ENCODE results near the gene NR1H2. TPM values are rescaled to one million over a fixed set of nuclear protein-coding genes. Genes with fewer than 3 reads are reported as not detected.

The NR1H2 gene
- total and polyA plus RNA-seq, 2 experiments from 2014 or later: 41.4 to 55.9 TPM

DNA sequence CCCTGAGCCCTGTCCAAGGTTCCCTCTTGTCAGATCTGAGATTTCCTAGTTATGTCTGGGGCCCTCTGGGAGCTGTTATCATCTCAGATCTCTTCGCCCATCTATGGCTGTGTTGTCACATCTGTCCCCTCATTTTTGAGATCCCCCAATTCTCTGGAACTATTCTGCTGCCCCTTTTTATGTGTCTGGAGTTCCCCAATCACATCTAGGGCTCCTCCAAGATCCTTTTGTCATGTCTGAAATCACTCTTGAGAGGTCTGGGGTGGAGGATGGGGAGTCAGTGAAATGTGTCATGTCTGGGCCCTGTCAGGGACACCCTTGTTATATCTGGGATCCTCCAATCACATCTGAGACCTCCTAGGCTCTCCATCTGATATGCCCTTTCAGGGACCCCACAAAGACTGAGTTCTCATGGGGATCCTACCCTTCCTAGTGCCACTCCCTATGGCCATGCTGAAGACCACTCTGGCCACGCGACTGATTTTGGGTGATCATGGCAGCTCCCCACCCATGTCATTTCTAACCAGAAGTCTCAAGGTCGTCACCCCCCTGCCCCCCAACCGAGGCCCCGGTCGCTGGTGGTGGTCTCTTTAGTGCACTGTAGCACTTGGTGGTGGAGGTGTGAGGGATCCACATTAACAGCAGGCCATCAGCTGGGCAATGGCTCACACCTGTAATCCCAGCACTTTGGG is 52.7 kb downstream of the NR1H2 start:
- TF ChIP-seq EZH2phosphoT487 (IDR thresholded peaks at IDR 0.05; ENCODE audit: low read depth, severe bottlenecking, unreplicated experiment) (no peak), EZH2 (IDR thresholded peaks at IDR 0.05; ENCODE audit: borderline replicate concordance) (no peak)
- TF ChIP-seq, protein P1, sequence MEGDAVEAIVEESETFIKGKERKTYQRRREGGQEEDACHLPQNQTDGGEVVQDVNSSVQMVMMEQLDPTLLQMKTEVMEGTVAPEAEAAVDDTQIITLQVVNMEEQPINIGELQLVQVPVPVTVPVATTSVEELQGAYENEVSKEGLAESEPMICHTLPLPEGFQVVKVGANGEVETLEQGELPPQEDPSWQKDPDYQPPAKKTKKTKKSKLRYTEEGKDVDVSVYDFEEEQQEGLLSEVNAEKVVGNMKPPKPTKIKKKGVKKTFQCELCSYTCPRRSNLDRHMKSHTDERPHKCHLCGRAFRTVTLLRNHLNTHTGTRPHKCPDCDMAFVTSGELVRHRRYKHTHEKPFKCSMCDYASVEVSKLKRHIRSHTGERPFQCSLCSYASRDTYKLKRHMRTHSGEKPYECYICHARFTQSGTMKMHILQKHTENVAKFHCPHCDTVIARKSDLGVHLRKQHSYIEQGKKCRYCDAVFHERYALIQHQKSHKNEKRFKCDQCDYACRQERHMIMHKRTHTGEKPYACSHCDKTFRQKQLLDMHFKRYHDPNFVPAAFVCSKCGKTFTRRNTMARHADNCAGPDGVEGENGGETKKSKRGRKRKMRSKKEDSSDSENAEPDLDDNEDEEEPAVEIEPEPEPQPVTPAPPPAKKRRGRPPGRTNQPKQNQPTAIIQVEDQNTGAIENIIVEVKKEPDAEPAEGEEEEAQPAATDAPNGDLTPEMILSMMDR (IDR thresholded peaks at IDR 0.05; ENCODE audit: poor library complexity): no peak
- Histone ChIP-seq H3K36me3 (replicated peaks; ENCODE audit: insufficient read depth, low read depth) (no peaks in the 10 kb centered on the region), H3K4me3 (no peak overlapping the region), H3K79me2 (no peaks in the 10 kb centered on the region), H3K27me3 (peaks cover 7% of the 10 kb centered on the region), H3K4me1 (ENCODE audit: insufficient read depth) (peaks cover 4% of the 10 kb centered on the region), H3K27ac (no peak overlapping the region), H3K9me3 (ENCODE audit: low read depth) (no peaks in the 10 kb centered on the region), H2AFZ (no peak overlapping the region), H3K4me2 (no peak overlapping the region), H4K20me1 (ENCODE audit: insufficient read depth, poor library complexity, severe bottlenecking) (no peaks in the 10 kb centered on the region), H3K9me2 (replicated peaks; ENCODE audit: insufficient read depth) (no peaks in the 10 kb centered on the region)
- DNase-seq (ENCODE audit: low spot score): no peak
- WGBS (ENCODE audit: low lambda C conversion rate, missing lambda C conversion rate): 92% methylated on average over 7 of the region's 7 CpGs

- Histone ChIP-seq H3K79me2 (no peaks in the 10 kb centered on the region), H3K4me2 (peak overlapping the region; percentile 99), H4K20me1 (ENCODE audit: insufficient read depth, poor library complexity, severe bottlenecking) (no peaks in the 10 kb centered on the region), H3K36me3 (replicated peaks; ENCODE audit: insufficient read depth, low read depth) (no peaks in the 10 kb centered on the region), H3K27me3 (peaks cover 7% of the 10 kb centered on the region), H3K4me1 (ENCODE audit: insufficient read depth) (peaks cover 4% of the 10 kb centered on the region), H3K4me3 (no peak overlapping the region), H3K9me3 (ENCODE audit: low read depth) (no peaks in the 10 kb centered on the region), H3K27ac (no peak overlapping the region), H3K9me2 (replicated peaks; ENCODE audit: insufficient read depth) (no peaks in the 10 kb centered on the region), H2AFZ (peak overlapping the region; percentile 68)
- 57% methylated on average over 13 of the region's 13 CpGs for WGBS (ENCODE audit: low lambda C conversion rate, missing lambda C conversion rate)
- DNase-seq (ENCODE audit: low spot score): no peak
- no peak for TF ChIP-seq EZH2phosphoT487 (IDR thresholded peaks at IDR 0.05; ENCODE audit: low read depth, severe bottlenecking, unreplicated experiment)
- TF ChIP-seq, protein P1 (IDR thresholded peaks at IDR 0.05; ENCODE audit: poor library complexity): no peak
- no peak for TF ChIP-seq EZH2 (IDR thresholded peaks at IDR 0.05; ENCODE audit: borderline replicate concordance)
These were observed 54.7 kb downstream of the NR1H2 start for GRCh38 chr19:50430888-50431342.

DNA sequence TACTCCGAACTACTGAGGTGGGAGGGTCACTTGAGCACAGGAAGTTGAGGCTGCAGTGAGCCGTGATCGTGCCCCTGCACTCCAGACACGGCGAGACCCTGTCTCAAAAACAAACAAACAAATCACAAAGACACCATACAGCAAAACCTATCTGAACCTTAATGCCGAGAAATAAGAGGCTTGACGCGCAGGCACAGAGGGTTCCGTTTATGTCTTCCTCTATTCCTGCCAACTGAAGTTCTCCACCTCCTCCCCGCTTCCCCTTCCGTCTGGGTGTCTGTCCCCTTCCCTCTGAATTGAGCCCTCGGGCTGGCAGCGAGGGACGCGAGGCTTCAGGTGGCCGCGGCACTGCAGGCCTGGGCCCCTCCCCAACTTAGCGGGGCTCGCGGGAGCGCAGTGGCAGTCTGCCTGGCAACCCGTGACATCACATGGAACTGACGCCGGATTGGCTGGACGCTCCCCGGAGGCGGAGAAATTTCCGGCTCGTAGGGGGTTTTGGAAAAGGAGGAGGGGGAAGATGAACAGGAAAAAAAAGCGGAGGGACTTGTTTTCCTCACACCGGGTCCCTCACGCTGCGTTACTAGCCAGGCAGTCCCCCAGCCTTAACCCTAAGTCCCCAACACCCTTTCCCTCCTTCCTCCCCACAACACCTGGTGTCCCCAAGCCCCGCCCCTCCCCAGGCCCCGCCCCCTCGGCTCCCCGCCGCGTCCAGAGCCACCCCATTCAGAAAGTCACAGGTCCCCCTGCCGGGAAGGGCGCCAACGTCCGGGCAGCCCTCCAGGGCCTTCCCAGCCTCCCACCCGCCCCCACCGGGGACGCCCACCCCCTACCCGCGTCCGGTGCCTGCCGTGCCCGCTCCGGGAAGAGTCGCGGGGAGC is 55.3 kb downstream of the NR1H2 start:
- DNase-seq (ENCODE audit: low spot score): peak; percentile 93
- 3% methylated on average over 45 of the region's 54 CpGs for WGBS (ENCODE audit: low lambda C conversion rate, missing lambda C conversion rate)
- Histone ChIP-seq H3K9me2 (replicated peaks; ENCODE audit: insufficient read depth) (no peaks in the 10 kb centered on the region), H3K4me3 (peak overlapping the region; percentile 62), H3K9me3 (ENCODE audit: low read depth) (no peaks in the 10 kb centered on the region), H3K79me2 (no peaks in the 10 kb centered on the region), H2AFZ (peak overlapping the region; percentile 68), H4K20me1 (ENCODE audit: insufficient read depth, poor library complexity, severe bottlenecking) (no peaks in the 10 kb centered on the region), H3K27me3 (peaks cover 7% of the 10 kb centered on the region), H3K4me1 (ENCODE audit: insufficient read depth) (peaks cover 4% of the 10 kb centered on the region), H3K27ac (peak overlapping the region; percentile 10), H3K36me3 (replicated peaks; ENCODE audit: insufficient read depth, low read depth) (no peaks in the 10 kb centered on the region), H3K4me2 (peak overlapping the region; percentile 99)
- TF ChIP-seq, protein P1 (IDR thresholded peaks at IDR 0.05; ENCODE audit: poor library complexity): no peak
- TF ChIP-seq EZH2 (IDR thresholded peaks at IDR 0.05; ENCODE audit: borderline replicate concordance) (no peak), EZH2phosphoT487 (IDR thresholded peaks at IDR 0.05; ENCODE audit: low read depth, severe bottlenecking, unreplicated experiment) (no peak)
